ENCODE data around the gene DPP10.

The DPP10 gene

GRCh38 chr2:115634578-115634977 lies 1192.1 kb downstream of the DPP10 start:
- in situ Hi-C loops (cut with HindIII; ENCODE audit: low sequenced_read_pairs): no loop called here

DNA sequence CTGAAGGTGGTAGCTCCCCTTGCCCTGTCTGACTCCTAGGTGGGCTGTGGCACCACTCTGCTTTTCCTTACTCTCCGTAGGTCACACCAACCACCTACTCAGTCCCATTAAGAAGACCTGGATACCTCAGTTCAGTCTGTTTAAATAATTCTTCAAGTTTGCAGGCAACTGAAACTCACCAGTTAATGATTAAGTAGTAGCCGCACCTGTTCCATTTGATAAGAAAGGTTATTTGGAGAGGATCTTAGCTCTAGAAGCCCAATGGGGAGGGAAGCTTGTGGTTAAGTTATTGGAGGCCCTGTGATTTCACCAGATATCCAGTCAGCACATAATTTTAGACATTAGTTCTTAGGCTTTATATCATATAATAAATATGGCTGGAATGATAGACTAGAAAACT lies 1193.0 kb downstream of the DPP10 start:
- in situ Hi-C loops (cut with HindIII; ENCODE audit: low sequenced_read_pairs): no loop called here

- in situ Hi-C loops (cut with HindIII; ENCODE audit: low sequenced_read_pairs): no loop called here
These were observed 1207.3 kb downstream of the DPP10 start for GRCh38 chr2:115649731-115650130.

DNA sequence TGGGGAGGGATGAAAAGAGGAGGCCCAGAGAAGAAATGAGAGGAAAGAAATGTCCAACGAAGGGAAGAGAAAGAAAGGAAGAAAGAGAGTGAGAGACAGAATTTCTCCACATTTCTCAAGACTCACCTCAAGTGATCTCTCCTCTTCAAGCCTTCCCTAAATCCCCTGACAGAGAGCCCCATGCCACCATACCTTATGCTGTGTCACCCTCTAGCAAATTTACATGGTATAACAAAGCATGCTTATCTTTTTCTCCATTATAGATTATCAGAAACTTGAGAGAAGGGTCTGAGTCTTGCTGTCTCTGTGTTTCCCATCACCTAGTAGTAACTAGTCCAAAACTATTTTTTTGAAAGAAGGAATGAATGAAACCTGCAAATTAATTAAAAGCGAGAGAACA lies 1208.4 kb downstream of the DPP10 start:
- in situ Hi-C loops (cut with HindIII; ENCODE audit: low sequenced_read_pairs): no loop called here

DNA sequence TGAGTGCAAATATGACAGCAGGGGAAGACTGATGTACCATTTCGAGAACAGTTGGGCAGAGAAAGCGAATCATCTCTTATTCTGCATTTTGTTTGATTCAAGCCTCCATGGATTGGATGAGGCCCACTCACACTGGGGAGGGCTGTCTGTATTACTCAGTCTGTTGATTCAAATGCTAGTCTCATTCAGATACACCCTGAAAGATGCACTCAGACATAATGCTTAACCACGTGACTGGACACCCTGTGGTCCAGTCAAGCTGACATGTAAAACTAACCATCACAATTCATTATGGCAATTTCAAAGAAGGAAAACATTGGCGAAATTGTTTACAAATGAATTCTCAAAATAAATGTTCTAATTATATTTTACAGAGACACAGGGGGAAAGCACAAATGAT lies 1210.2 kb downstream of the DPP10 start:
- in situ Hi-C loops (cut with HindIII; ENCODE audit: low sequenced_read_pairs): no loop called here

DNA sequence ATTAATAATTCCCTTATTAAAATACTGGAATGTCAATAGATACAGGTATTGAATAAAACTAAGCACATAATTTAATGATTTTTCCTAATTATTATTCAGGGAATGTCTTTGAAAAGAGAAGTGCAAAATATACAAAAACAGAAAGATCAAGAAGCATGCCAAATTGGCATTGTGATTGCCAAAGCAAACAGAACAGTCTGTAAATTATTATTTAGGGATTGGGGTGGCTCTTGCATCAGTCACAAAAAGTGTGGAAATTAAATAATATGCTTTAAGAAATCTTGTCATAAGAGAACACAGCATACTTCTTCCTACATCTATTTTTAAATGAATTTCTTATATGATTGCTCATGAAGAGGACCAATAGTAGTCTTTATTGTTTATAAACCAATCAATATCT lies 1211.9 kb downstream of the DPP10 start:
- in situ Hi-C loops (cut with HindIII; ENCODE audit: low sequenced_read_pairs): no loop called here

DNA sequence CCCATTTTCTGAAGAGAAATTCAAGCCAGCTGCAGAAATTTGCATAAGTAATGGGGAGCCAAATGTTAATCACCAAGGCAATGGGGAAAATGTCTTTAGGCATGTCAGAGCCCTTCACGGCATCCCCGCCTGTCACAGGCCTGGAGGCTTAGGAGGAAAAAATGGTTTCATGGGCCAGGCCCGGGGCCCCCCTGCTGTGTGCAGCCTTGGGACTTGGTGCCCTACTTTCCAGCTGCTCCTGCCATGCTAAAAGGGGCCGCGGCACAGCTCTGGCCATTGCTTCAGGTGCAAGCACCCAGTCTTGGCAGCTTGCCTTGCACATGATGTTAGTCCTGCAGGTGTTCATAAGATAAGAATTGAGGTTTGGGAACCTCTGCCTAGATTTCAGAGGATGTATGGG lies 1235.7 kb downstream of the DPP10 start:
- in situ Hi-C loops (cut with HindIII; ENCODE audit: low sequenced_read_pairs): no loop called here

GRCh38 chr2:115684345-115684744 lies 1241.9 kb downstream of the DPP10 start:
- in situ Hi-C loops (cut with HindIII; ENCODE audit: low sequenced_read_pairs): no loop called here

DNA sequence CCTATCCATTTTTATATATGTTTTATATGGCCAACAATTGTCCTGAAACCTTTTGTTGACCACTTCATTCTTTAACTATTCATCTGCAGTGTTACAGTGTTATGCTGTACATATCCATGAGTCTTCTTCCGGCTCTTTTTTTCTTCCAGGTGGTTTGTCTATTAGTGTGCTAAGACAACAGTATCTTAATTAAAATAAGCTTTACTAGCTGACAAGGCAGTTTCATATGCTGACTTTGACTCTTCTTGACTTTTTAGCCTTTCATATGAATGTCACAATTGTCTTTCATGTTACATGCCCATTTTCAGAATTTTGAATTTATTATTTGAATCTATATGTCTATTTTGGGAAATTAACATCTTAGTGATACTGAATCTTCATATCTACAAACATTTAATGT lies 1249.0 kb downstream of the DPP10 start:
- in situ Hi-C loops (cut with HindIII; ENCODE audit: low sequenced_read_pairs): no loop called here

DNA sequence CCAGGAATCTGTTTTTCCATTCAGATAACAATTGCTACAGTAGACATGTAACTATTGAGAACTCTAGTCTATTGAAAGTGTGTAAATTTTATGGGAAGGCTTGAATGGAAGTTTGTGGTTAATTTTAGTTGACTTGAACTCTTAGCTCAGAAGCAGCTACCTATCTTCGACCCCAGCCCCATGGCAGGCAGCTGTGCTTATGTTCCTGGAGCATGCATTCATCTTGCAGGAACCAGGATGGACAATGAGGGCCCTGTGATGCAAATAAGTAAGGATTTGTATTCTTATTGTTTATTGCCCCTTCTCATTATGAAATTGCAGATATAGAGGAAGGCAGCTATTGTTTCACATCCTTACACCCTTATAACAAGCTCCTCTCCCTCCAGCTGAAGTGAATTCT lies 1252.2 kb downstream of the DPP10 start:
- in situ Hi-C loops (cut with HindIII; ENCODE audit: low sequenced_read_pairs): no loop called here

DNA sequence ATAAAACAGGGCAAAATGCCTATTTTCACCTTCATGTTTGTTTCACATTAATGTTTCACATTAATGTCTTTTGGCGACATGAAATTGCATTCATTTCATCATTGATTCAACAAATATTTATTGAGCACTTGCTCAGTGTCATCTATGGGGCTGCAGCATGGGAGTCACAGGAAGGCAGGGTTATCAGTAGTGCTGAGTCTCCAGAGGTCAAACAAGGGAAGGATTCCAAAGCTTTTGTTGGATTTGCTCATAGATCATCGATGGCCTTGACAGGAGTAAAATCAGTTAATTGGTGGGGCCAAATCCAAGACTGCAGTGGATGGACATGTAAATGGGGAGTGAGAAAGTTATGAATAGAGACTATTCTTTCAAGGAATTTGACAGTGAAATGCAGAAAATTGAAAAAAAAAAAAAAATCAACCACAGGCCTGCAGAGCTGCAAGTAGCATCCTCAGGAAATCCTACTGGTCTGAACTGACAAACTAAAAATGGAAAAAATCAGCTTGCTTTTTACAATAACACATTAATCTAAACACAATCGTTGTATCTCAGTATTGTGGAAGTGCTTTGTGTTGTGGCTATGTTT lies 1290.8 kb downstream of the DPP10 start:
- in situ Hi-C loops (cut with HindIII; ENCODE audit: low sequenced_read_pairs): no loop called here

DNA sequence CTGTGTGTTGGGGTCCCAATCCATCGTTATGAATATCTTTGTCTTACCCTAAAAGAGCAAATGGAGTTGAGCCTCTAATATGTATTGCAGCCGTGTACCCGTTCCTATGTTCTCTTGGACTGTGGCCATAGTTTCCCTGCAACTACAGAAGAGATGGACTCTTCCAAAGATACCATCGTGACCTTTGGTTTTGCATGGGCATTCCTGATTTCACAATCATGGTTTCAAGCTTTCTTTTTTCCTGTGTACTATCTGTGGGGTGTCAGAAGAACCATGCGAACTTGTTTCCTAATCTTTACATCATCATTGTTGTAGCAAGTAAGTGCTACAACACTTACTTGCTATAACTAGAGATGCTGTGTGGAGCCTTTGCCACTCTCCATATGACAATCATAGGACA lies 1295.7 kb downstream of the DPP10 start:
- in situ Hi-C loops (cut with HindIII; ENCODE audit: low sequenced_read_pairs): no loop called here

DNA sequence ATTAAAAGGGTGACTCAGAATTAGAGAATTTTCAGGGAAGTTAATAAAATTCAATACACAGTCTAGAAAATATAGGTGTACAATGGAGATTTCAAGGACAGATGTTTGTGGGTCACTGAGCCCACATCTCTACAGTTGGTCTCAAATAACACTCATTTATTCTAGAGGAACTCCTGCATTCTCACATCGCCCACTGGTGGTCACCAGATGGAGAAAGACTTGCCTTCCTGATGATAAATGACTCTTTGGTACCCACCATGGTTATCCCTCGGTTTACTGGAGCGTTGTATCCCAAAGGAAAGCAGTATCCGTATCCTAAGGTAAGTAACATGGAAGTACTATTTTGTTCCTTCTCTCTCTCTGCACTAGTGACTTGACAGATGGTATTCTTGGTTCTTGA lies 1297.1 kb downstream of the DPP10 start:
- in situ Hi-C loops (cut with HindIII; ENCODE audit: low sequenced_read_pairs): no loop called here

GRCh38 chr2:115746151-115746550 lies 1303.7 kb downstream of the DPP10 start:
- in situ Hi-C loops (cut with HindIII; ENCODE audit: low sequenced_read_pairs): no loop called here

GRCh38 chr2:115757286-115757685 lies 1314.8 kb downstream of the DPP10 start:
- in situ Hi-C loops (cut with HindIII; ENCODE audit: low sequenced_read_pairs): no loop called here

GRCh38 chr2:115763601-115764000 lies 1321.2 kb downstream of the DPP10 start:
- in situ Hi-C loops (cut with HindIII; ENCODE audit: low sequenced_read_pairs): no loop called here

- in situ Hi-C loops (cut with HindIII; ENCODE audit: low sequenced_read_pairs): no loop called here
These were observed 1329.1 kb downstream of the DPP10 start for GRCh38 chr2:115771516-115771915.

GRCh38 chr2:115774361-115774760 lies 1331.9 kb downstream of the DPP10 start:
- in situ Hi-C loops (cut with HindIII; ENCODE audit: low sequenced_read_pairs): no loop called here

DNA sequence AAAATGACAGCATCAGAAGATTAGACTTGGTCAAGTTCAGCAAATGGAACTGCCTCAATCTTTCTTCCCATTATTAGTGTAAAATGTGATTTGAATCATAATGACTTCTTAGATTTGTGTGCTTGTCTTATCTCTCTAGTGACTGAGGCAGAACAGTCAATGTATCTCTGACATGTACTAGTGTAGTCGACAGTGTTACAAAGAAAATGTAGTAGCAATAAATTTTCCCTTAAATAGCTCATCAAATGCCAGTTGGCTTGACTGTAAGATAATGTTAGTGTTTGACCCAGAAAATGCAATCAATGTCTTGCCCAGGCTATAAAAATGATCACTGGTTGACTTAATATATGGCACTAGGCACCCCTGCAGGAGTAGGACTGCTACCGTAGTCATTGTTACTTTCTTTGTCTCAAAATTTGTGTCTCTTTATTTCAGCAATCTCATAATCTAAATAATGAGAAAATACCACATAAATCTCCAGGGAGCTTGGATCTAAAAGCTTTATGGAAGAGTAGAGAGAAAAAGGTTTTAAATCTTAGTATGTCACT lies 1336.7 kb downstream of the DPP10 start:
- in situ Hi-C loops (cut with HindIII; ENCODE audit: low sequenced_read_pairs): no loop called here

DNA sequence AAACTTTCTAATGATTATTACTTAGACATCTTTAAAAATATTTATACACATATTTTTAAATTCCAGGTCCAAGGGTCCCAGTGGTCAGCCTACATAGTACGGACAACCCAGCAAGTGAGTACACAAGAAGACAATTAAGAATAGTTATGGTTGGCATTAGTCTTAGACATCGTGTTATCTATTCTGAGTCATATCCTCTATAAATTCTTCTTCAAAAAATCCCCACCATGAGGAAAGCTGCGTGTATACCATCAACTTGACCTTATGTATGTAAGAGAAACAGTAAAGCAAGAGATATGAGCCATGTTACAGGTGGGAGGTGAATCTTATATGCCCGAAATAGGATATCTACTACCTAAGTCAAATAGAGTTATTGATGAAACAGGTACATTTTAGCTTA lies 1339.8 kb downstream of the DPP10 start:
- in situ Hi-C loops (cut with HindIII; ENCODE audit: low sequenced_read_pairs): no loop called here

DNA sequence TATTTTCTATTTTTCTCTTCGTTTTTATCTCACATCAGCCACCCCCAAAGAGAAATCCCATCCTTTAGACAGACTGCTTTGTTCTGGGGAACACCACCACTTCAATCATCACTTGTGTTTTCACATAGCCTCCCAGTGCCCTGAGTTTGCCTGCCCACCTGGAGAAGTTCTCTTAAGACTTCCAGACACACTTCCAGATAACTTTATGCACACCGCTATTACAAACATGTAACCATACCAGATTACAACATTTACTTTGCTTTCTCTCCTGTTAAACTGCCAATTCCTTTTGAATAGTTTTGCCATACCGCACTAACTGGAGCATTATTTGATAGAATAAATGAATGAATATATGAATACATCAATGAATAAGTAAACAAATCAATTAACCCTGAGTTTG lies 1353.6 kb downstream of the DPP10 start:
- in situ Hi-C loops (cut with HindIII; ENCODE audit: low sequenced_read_pairs): no loop called here

- in situ Hi-C loops (cut with HindIII; ENCODE audit: low sequenced_read_pairs): no loop called here
These were observed 1364.8 kb downstream of the DPP10 start for GRCh38 chr2:115807276-115807675.

- in situ Hi-C loops (cut with HindIII; ENCODE audit: low sequenced_read_pairs): no loop called here
These were observed 1383.5 kb downstream of the DPP10 start for GRCh38 chr2:115825912-115826311.
